ENCODE measurements around the gene TDRD7. TPM values are rescaled to one million over a fixed set of nuclear protein-coding genes. Genes with fewer than 3 reads are reported as not detected.
"Not testable (repeated sequence)": the region's sequence is repeated elsewhere in the genome, so short reads cannot be mapped to it uniquely, and the experiment has no call there.

TDRD7 gene
- total RNA-seq, 1 donor from 2014 or later: 8.7 TPM

DNA sequence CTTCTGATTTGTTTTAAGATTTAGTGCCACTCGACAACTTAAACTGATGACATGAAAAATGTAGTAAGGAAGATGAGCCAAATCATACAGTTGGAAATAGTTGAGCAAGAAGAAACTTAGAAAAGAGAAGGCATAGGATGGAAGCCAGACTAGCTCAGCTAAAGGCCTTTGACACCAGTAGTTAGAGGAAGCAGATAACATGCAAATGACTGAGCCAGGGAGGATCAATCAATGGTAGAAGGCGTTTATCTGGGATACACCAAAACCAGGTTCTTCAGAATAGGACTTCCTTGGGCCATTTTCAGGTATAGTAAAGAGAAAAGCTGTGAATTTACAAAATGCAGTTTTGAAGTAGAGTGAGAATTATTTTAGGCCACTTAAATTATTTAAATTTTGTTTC is 3.2 kb downstream of the TDRD7 start:
- ATAC-seq (no peak), DNase-seq (ENCODE audit: missing footprints) (no peak)
- intact Hi-C loops (cut with DNase I): loop anchor here (10.0 kb wide), 1 partner anchor 790 kb away; no protein-coding TSS in a partner anchor

- intact Hi-C loops (cut with DNase I): loop anchor here (10.0 kb wide), 1 partner anchor 786 kb away; no protein-coding TSS in a partner anchor
- ATAC-seq: no peak
- no peak for DNase-seq (ENCODE audit: missing footprints)
These were observed 7.0 kb downstream of the TDRD7 start for GRCh38 chr9:97418880-97419279.

GRCh38 chr9:97419309-97419867 is 7.5 kb downstream of the TDRD7 start:
- ATAC-seq: no peak
- intact Hi-C loops (cut with DNase I): loop anchor here (10.0 kb wide), 1 partner anchor 785 kb away; no protein-coding TSS in a partner anchor
- DNase-seq (ENCODE audit: missing footprints): no peak

- DNase-seq (ENCODE audit: missing footprints) (no peak), ATAC-seq (no peak)
- intact Hi-C loops (cut with DNase I): no loop called here
These were observed 13.6 kb downstream of the TDRD7 start for GRCh38 chr9:97425336-97425972.

DNA sequence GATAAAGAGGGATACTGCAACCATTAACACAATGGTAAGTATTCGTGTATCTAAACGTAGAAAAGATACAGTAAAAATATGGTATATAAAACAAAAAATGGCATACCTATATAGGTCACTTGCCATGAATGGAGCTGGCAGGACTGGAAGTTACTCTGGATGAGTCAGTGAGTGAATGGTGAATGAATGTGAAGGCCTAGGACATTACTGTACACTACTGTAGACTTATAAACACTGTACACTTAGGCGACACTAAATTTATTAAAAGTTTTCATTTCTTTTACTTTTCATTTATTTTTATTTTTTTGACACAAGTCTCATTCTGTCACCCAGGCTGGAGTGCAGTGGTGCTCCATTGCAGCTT is 14.1 kb downstream of the TDRD7 start:
- no peak for DNase-seq (ENCODE audit: missing footprints)
- intact Hi-C loops (cut with DNase I): no loop called here
- ATAC-seq: no peak

GRCh38 chr9:97427885-97428284 is 16.0 kb downstream of the TDRD7 start:
- ATAC-seq (no peak), DNase-seq (ENCODE audit: missing footprints) (no peak)
- intact Hi-C loops (cut with DNase I): no loop called here

GRCh38 chr9:97430316-97431043 is 18.6 kb downstream of the TDRD7 start:
- DNase-seq (ENCODE audit: missing footprints) (no peak), ATAC-seq (no peak)
- intact Hi-C loops (cut with DNase I): no loop called here

GRCh38 chr9:97431044-97431441 is 19.1 kb downstream of the TDRD7 start:
- intact Hi-C loops (cut with DNase I): no loop called here
- DNase-seq (ENCODE audit: missing footprints) (no peak), ATAC-seq (no peak)

DNA sequence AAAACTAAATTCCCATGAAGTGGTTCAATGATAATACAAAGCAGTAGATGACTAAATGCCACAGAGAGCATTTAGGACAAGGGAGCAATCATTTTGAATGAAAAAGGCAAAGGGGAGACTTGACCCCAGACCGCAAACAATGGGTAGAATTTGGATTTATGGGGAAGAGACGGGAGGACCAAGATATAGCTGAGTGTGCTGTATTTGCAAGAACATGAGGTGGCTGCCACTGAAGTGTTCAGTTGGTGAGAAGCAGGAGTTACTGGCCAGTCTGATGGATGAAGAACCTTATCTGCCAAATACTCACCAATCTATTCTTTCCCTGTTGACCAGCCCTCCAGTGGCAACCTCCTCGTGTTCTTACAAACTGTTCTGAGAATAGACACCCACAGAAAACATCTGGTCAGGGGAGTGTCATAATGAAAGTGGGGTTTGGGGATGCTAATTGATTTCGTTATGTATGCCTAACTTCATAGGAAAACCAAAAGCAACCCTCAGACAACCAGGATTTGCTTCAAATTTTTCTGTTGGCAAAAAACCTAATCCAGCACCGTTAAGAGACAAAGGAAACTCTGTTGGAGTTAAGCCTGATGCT is 19.8 kb downstream of the TDRD7 start:
- ATAC-seq (no peak), DNase-seq (ENCODE audit: missing footprints) (no peak)
- intact Hi-C loops (cut with DNase I): no loop called here

DNA sequence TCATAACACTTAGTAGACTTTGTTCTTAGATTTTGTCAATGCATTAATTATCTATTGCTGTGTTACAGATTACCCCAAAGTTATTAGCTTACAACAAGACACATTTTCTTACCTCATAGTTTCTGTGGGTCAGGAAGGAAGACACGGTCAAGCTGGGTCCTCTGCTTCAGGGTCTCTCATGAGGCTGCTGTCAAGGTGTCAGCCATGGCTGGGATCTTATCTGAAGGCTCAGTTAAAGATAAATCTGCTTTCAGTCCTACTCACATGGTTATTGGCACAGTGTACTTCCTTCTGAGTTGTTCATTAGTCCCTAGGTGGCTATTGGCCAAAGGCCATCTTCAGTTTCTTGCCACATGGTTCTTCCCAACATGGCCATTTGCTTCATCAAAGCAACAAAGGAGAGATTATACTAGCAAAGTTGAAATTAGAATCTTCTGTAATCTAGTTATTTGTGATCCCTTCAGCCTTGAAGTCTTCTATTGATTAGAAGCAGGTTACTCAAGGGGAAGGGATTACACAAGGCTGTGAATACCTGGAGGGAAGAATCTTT is 25.2 kb downstream of the TDRD7 start:
- no peak for ATAC-seq
- intact Hi-C loops (cut with DNase I): no loop called here
- DNase-seq (ENCODE audit: missing footprints): no peak

GRCh38 chr9:97438257-97438656 is 26.4 kb downstream of the TDRD7 start:
- DNase-seq (ENCODE audit: missing footprints) (no peak), ATAC-seq (no peak)
- intact Hi-C loops (cut with DNase I): no loop called here

DNA sequence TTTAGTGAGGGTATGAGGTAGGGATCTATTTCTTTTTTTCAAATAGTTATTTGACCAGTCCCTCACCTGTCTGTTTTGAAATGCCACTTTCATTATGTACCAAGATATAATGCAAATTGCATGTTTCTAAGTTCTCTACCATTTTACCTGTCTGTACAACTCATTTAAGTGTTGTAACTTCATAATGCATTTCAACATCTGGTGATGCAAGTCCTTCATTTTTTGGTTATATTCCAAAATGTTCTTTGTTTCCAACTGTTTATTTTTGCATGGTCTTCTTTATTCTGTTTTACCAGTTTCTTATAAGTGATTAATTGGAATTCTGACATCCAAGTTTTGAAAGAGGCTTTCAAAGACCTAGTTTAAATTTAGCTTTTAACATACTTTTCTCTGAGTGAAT is 26.8 kb downstream of the TDRD7 start:
- no peak for ATAC-seq

DNA sequence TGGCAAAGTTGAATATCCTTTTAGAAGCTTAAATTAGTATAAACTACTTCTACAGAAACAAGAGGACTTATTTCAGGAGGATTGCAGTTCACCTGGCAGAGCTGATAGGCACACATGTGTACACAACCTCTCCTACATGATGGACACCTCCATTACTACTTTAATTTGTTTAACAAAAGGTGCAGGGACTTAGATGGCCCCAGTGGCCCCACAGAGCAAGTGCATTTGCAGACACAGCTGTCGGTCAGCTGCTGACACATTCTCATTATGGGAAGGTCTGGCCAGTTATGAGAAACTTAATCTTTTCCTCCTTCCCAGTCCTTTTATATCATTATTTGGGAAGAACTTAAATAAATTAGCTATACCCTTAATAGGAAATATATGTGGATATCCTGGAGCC is 28.3 kb downstream of the TDRD7 start:
- no peak for DNase-seq (ENCODE audit: missing footprints)
- no peak for ATAC-seq
- intact Hi-C loops (cut with DNase I): no loop called here

More for the DNA sequence above, 26.8 kb downstream of the TDRD7 start:
- intact Hi-C loops (cut with DNase I): no loop called here
- DNase-seq (ENCODE audit: missing footprints): no peak

- intact Hi-C loops (cut with DNase I): no loop called here
- DNase-seq (ENCODE audit: missing footprints) (no peak), ATAC-seq (no peak)
These were observed 29.8 kb downstream of the TDRD7 start for GRCh38 chr9:97441729-97442128.

GRCh38 chr9:97445119-97445701 is 33.3 kb downstream of the TDRD7 start:
- ATAC-seq: no peak
- DNase-seq (ENCODE audit: missing footprints): no peak
- intact Hi-C loops (cut with DNase I): no loop called here

GRCh38 chr9:97447001-97447400 is 35.1 kb downstream of the TDRD7 start:
- DNase-seq (ENCODE audit: missing footprints) (no peak), ATAC-seq (no peak)
- intact Hi-C loops (cut with DNase I): no loop called here

DNA sequence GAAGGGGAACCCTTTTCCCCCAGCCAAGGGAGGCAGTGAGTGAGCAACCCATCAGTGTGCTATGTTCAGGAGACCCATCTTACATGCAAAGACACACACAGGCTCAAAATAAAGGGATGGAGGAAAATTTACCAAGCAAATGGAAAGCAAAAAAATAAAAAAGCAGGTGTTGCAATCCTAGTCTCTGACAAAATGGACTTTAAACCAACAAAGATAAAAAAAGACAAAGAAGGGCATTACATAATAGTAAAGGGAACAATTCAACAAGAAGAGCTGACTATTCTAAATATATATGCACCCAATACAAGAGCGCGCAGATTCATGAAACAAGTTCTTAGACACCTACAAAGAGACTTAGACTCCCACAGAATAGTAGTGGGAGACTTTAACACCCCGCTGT is 41.7 kb downstream of the TDRD7 start:
- ATAC-seq; DNase-seq (ENCODE audit: missing footprints); intact Hi-C loops (cut with DNase I): not testable (repeated sequence)

GRCh38 chr9:97456841-97457240 is 44.9 kb downstream of the TDRD7 start:
- DNase-seq (ENCODE audit: missing footprints); ATAC-seq; intact Hi-C loops (cut with DNase I): not testable (repeated sequence)

DNA sequence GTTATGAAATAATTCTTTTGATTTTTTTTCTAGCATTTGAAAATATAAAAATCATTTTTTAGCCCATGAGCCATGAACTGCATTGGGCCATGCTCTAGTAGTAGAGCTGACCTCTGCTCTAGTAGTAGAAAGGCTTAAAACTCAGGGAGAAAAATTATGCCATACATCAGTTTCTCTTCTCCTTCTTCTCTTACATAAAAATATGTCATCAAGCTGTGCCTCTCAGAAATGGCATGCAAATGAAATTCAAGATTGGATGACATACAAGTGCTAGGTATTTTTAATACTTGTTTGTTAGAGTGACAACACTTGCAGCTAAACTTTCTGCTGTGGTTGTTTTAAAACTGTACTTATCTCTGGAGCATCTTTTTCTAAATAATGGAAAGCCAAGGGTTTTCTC is 47.4 kb downstream of the TDRD7 start:
- ATAC-seq: no peak
- DNase-seq (ENCODE audit: missing footprints): no peak
- intact Hi-C loops (cut with DNase I): no loop called here

Measured in Right ventricle myocardium inferior (tissue), 1 donor.